A673 (cell line): ENCODE data around the gene VRK2. TPM values are rescaled to one million over a fixed set of nuclear protein-coding genes. Genes with fewer than 3 reads are reported as not detected.

ENCODE experiments used
- BruUV-seq: library from RNA; stranded (reverse); fragments of 400-500 nt; replicated peaks from 2 replicates; lab custom pipeline; 2021; lab: Mats Ljungman, UMichigan
- CTCF ChIA-PET: fragments of 300-600 bp; sonication (Branson Sonifier 250); formaldehyde crosslinking; loops from one replicate; lab custom pipeline; 2022; ENCODE audit warnings: antibody characterized with exemption; lab: Charles Lee
- POLR2A ChIA-PET: fragments of 300-600 bp; sonication (Branson Sonifier 250); formaldehyde crosslinking; loops from one replicate; lab custom pipeline; 2022; ENCODE audit warnings: antibody characterized with exemption; ENCODE audit not compliant: low non-redundant PET; lab: Charles Lee
- DNase-seq: peaks from one replicate; pipeline ENCODE4 v3.0.0-alpha.2; 2015; ENCODE audit warnings: low spot score
- H3K27ac ChIP-seq: fragments of 200-600 bp; sonication (generic); 2 replicates; pipeline ENCODE4 v1.5.1; 2016; ENCODE audit warnings: mixed run types, low read depth, mild to moderate bottlenecking, mixed read lengths, antibody characterized with exemption, low read length; ENCODE audit not compliant: poor library complexity, severe bottlenecking
- H3K27me3 ChIP-seq: fragments of 200-600 bp; sonication (generic); replicated peaks from 2 replicates; pipeline ENCODE4 v1.6.1; 2017; ENCODE audit warnings: mixed run types, low read depth, mild to moderate bottlenecking, mixed read lengths, antibody characterized with exemption, low read length; ENCODE audit not compliant: insufficient read depth, poor library complexity
- H3K36me3 ChIP-seq: fragments of 200-600 bp; sonication (generic); 2 replicates; pipeline ENCODE4 v1.6.1; 2016; ENCODE audit warnings: mixed run types, mild to moderate bottlenecking, mixed read lengths, antibody characterized with exemption, low read length; ENCODE audit not compliant: insufficient read depth, poor library complexity, severe bottlenecking
- H3K4me1 ChIP-seq: fragments of 200-600 bp; sonication (generic); 2 replicates; pipeline ENCODE4 v1.6.1; 2017; ENCODE audit warnings: mixed run types, mild to moderate bottlenecking, mixed read lengths, antibody characterized with exemption, low read length; ENCODE audit not compliant: insufficient read depth, poor library complexity, severe bottlenecking
- H3K4me3 ChIP-seq: fragments of 200-600 bp; sonication (generic); 2 replicates; pipeline ENCODE4 v1.5.1; 2016; ENCODE audit warnings: low read depth, mixed run types, mild to moderate bottlenecking, mixed read lengths, low read length; ENCODE audit not compliant: poor library complexity, severe bottlenecking
- H3K9me3 ChIP-seq: fragments of 200-600 bp; sonication (generic); 2 replicates; pipeline ENCODE4 v1.6.1; 2016; ENCODE audit warnings: mixed run types, low read depth, mild to moderate bottlenecking, mixed read lengths, antibody characterized with exemption, low read length; ENCODE audit not compliant: poor library complexity, severe bottlenecking
- CTCF ChIP-seq: fragments of 300-800, 200-600 bp; sonication (generic); conservative IDR thresholded peaks from 2 replicates; pipeline ENCODE4 v1.5.1; 2017; ENCODE audit warnings: low read depth, mild to moderate bottlenecking, antibody characterized with exemption, low read length, moderate library complexity, mixed read lengths
- EZH2 ChIP-seq: fragments of 200-600 bp; sonication (generic); IDR thresholded peaks from 2 replicates; pipeline ENCODE4 v1.6.1; 2017; ENCODE audit warnings: borderline replicate concordance, low read depth, mild to moderate bottlenecking, mixed read lengths, antibody characterized with exemption, low read length; ENCODE audit not compliant: poor library complexity, severe bottlenecking
- intact Hi-C: fragments of 100-400 bp; cut with micrococcal nuclease; formaldehyde crosslinking; loops from one replicate; pipeline ENCODE4 v1.10.0; 2022; ENCODE audit not compliant: unreplicated experiment
- total RNA-seq: library from RNA; stranded (reverse); gene quantifications from 2 replicates; pipeline ENCODE4 v1.2.3, GENCODE V29; 2021

Gene VRK2
- total RNA-seq, 1 experiment from 2014 or later: 16.1 TPM

DNA sequence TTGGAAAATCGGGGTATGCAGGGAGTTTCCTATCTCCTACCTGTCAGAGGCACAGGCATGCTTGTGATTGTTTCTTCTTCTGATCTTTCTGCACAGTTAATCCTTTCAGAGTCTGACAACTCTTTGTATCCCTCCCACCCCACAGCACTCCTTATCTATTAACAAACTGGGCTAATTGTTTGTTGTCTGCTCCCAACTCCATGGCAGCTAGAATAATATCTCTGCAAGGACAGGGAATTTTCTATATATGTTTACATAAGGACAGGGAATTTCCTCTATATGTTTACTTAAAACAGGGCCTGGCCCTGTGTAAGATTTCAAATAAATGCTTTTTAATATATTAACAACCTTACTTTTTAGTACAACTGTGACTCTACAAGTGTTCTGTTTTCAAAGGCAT lies 36.0 kb upstream of the VRK2 start:
- BruUV-seq: no TSS peak
- Histone ChIP-seq H3K36me3 (no peaks in the 10 kb centered on the region), H3K4me3 (no peak overlapping the region), H3K4me1 (no peaks in the 10 kb centered on the region), H3K27ac (no peak overlapping the region), H3K9me3 (peaks cover 2% of the 10 kb centered on the region), H3K27me3 (no peaks in the 10 kb centered on the region)
- CTCF ChIA-PET: no interaction called here
- intact Hi-C loops: no loop called here
- DNase-seq: no peak
- POLR2A ChIA-PET: no interaction called here
- TF ChIP-seq EZH2 (no peak), CTCF (no peak)

DNA sequence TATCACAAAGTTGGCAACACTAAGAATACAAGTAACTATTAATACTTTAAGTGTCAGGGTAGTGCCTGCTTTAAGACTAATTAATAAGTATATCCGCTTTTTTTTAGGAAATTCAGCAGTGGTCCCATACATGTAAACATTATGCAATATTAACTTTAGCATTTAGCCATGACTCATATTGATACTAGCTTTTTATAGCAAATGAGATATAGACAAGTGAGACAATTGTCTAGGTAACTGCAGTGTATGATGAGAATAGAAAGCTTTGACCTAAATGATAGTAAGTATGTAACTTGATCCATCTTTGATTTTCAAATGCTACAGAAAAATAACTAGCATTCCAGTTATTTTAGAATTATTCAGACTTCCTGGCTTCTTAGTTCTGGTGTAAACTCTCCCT lies 27.4 kb upstream of the VRK2 start:
- H3K36me3 ChIP-seq: no peaks in the 10 kb centered on the region
- H3K27ac ChIP-seq: no peak overlapping the region
- H3K9me3 ChIP-seq: peaks cover 3% of the 10 kb centered on the region
- no peak for TF ChIP-seq EZH2
- TF ChIP-seq CTCF: no peak
- POLR2A ChIA-PET: no interaction called here
- intact Hi-C loops: no loop called here
- H3K4me1 ChIP-seq: no peaks in the 10 kb centered on the region
- H3K27me3 ChIP-seq: no peaks in the 10 kb centered on the region
- H3K4me3 ChIP-seq: no peak overlapping the region
- CTCF ChIA-PET: no interaction called here
- no peak for DNase-seq
- no TSS peak for BruUV-seq

- POLR2A ChIA-PET: no interaction called here
- no TSS peak for BruUV-seq
- Histone ChIP-seq H3K36me3 (no peaks in the 10 kb centered on the region), H3K27me3 (no peaks in the 10 kb centered on the region), H3K27ac (no peak overlapping the region), H3K4me1 (no peaks in the 10 kb centered on the region), H3K9me3 (no peaks in the 10 kb centered on the region), H3K4me3 (no peak overlapping the region)
- DNase-seq: no peak
- no peak for TF ChIP-seq EZH2
- TF ChIP-seq CTCF: no peak
- intact Hi-C loops: no loop called here
- CTCF ChIA-PET: no interaction called here
These were observed 21.3 kb upstream of the VRK2 start for GRCh38 chr2:58025150-58025933.
